Thoracic aorta (tissue), 2 donors: ENCODE measurements around the gene PTGIR. TPM values are rescaled to one million over a fixed set of nuclear protein-coding genes. Genes with fewer than 3 reads are reported as not detected.

Experiments used
- ATAC-seq: fragments of 150-250 bp; one replicate; pipeline ENCODE4 v1.8.0; 2017; ENCODE audit warnings: low read depth; ENCODE audit not compliant: insufficient number of reproducible peaks, low FRiP score
- DNase-seq: peaks from one replicate; pipeline ENCODE4 v3.0.0-alpha.2; 2020; ENCODE audit warnings: low spot score
- H3K27ac ChIP-seq, 2 donors: fragments of 200-600 bp; sonication (generic); 1 replicate in 1 of 2; 2 replicates in 1 of 2; pipeline ENCODE4 v1.5.1; 2016; ENCODE audit warnings: mild to moderate bottlenecking in 2 of 2, moderate library complexity in 2 of 2
- H3K27me3 ChIP-seq: fragments of 200-600 bp; sonication (generic); replicated peaks from 2 replicates; pipeline ENCODE4 v1.6.0; 2016; ENCODE audit warnings: mild to moderate bottlenecking; ENCODE audit not compliant: insufficient read depth
- H3K36me3 ChIP-seq: fragments of 200-600 bp; sonication (generic); one replicate; pipeline ENCODE4 v1.5.1; 2016
- H3K4me1 ChIP-seq, 2 donors: fragments of 200-600 bp; sonication (generic); 1 replicate in 1 of 2; 2 replicates in 1 of 2; pipeline versions ENCODE4 v1.5.1 to v1.6.0; 2016; ENCODE audit warnings: low read depth in 2 of 2, mild to moderate bottlenecking in 1 of 2; ENCODE audit not compliant: control insufficient read depth in 1 of 2
- H3K4me3 ChIP-seq: fragments of 200-600 bp; sonication (generic); 2 replicates; pipeline ENCODE4 v1.5.1; 2016; ENCODE audit warnings: mild to moderate bottlenecking
- H3K9me3 ChIP-seq: fragments of 200-600 bp; sonication (generic); 2 replicates; pipeline ENCODE4 v1.5.1; 2016
- total RNA-seq, 2 donors: library from RNA; depleted of rRNA; stranded (reverse); fragments of >200 nt; gene quantifications; one replicate each; pipeline versions ENCODE4 v1.1.0 to v1.2.3, GENCODE V29; 2016
- TF ChIP-seq, protein P1 (sequence below): fragments of 200-600 bp; sonication (generic); IDR thresholded peaks from one replicate; pipeline ENCODE4 v1.5.1; 2019; ENCODE audit warnings: antibody characterized with exemption

The PTGIR gene
- total RNA-seq, 2 donors from 2014 or later, result 106 to 207 TPM

DNA sequence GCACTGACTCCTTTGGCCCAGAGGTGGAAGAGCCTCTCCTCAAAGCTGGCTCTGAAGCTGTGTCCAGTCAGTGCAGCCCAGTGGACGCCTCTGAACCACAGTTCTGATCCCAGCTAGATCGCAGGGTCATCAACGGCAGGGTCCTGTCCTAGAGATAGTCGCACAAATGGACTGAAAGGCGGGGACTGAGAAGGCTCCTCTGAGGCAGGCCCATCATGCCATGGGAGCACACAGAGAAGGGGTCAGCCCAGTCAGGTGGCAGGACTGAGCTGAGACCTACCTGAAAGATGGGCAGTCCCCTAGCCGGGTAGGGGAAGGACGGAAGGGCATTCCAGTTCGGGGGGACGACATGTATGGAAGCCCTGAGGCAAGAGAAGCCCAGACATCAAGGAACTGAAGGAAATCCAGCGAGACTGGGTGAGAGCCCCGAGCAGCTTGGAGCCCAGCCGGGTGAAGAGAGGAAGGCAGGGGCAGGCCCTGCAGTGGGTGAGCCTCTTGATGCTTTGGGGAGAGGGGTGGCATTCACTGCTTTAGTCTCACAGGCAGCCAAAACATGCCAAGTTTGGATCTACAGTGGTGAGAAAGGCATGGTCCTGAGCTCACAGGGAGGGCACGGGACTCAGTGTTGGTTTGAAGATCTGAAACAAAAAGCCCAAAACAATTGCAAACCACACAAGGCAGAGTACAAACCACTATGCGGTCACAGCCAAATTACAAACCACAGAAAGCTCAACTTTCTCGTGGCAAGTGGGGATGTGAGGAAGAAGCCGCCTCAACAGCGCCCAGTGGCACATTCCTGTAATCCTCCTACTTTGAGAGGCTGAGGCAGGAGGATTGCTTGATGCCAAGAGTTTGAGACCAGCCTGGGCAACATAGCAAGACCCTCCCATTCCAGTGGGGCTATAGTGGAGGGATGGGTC, 13.8 kb downstream of the PTGIR start:
- H3K36me3 ChIP-seq, result peaks cover 35% of the 10 kb centered on the region

DNA sequence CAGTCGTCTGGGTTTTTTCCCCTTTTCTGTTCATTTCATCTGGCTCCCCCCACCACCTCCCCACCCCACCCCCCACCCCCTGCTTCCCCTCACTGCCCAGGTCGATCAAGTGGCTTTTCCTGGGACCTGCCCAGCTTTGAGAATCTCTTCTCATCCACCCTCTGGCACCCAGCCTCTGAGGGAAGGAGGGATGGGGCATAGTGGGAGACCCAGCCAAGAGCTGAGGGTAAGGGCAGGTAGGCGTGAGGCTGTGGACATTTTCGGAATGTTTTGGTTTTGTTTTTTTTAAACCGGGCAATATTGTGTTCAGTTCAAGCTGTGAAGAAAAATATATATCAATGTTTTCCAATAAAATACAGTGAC, 14.5 kb downstream of the PTGIR start:
- peaks cover 6 to 43% of the 10 kb centered on the region in 2 donors for H3K4me1 ChIP-seq
- TF ChIP-seq, protein P1, sequence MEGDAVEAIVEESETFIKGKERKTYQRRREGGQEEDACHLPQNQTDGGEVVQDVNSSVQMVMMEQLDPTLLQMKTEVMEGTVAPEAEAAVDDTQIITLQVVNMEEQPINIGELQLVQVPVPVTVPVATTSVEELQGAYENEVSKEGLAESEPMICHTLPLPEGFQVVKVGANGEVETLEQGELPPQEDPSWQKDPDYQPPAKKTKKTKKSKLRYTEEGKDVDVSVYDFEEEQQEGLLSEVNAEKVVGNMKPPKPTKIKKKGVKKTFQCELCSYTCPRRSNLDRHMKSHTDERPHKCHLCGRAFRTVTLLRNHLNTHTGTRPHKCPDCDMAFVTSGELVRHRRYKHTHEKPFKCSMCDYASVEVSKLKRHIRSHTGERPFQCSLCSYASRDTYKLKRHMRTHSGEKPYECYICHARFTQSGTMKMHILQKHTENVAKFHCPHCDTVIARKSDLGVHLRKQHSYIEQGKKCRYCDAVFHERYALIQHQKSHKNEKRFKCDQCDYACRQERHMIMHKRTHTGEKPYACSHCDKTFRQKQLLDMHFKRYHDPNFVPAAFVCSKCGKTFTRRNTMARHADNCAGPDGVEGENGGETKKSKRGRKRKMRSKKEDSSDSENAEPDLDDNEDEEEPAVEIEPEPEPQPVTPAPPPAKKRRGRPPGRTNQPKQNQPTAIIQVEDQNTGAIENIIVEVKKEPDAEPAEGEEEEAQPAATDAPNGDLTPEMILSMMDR, result no peak
- H3K36me3 ChIP-seq, result peaks cover 35% of the 10 kb centered on the region
- H3K27ac ChIP-seq, result no peak overlapping the region
- DNase-seq (no peak), ATAC-seq (no peak)
- H3K4me3 ChIP-seq, result no peak overlapping the region
- H3K9me3 ChIP-seq, result no peaks in the 10 kb centered on the region
- no peaks in the 10 kb centered on the region for H3K27me3 ChIP-seq

More for the DNA sequence above, 13.8 kb downstream of the PTGIR start:
- DNase-seq, result no peak
- Histone ChIP-seq H3K27me3 (no peaks in the 10 kb centered on the region), H3K4me3 (no peak overlapping the region), H3K4me1 (peaks cover 0 to 36% of the 10 kb centered on the region in 2 donors), H3K27ac (peak overlapping the region; percentile 13 to 30), H3K9me3 (no peaks in the 10 kb centered on the region)
- TF ChIP-seq, protein P1, result no peak
- ATAC-seq, result no peak

DNA sequence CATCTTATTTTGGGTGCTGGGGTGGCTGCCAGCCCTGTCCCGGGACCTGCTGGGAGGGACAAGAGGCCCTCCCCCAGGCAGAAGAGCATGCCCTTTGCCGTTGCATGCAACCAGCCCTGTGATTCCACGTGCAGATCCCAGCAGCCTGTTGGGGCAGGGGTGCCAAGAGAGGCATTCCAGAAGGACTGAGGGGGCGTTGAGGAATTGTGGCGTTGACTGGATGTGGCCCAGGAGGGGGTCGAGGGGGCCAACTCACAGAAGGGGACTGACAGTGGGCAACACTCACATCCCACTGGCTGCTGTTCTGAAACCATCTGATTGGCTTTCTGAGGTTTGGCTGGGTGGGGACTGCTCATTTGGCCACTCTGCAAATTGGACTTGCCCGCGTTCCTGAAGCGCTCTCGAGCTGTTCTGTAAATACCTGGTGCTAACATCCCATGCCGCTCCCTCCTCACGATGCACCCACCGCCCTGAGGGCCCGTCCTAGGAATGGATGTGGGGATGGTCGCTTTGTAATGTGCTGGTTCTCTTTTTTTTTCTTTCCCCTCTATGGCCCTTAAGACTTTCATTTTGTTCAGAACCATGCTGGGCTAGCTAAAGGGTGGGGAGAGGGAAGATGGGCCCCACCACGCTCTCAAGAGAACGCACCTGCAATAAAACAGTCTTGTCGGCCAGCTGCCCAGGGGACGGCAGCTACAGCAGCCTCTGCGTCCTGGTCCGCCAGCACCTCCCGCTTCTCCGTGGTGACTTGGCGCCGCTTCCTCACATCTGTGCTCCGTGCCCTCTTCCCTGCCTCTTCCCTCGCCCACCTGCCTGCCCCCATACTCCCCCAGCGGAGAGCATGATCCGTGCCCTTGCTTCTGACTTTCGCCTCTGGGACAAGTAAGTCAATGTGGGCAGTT, 15.1 kb downstream of the PTGIR start:
- TF ChIP-seq, protein P1, result no peak
- H3K27me3 ChIP-seq, result no peaks in the 10 kb centered on the region
- ATAC-seq (no peak), DNase-seq (no peak)
- no peaks in the 10 kb centered on the region for H3K9me3 ChIP-seq
- H3K4me1 ChIP-seq, result peaks cover 12 to 49% of the 10 kb centered on the region in 2 donors
- peaks cover 35% of the 10 kb centered on the region for H3K36me3 ChIP-seq
- no peak overlapping the region for H3K27ac ChIP-seq
- H3K4me3 ChIP-seq, result no peak overlapping the region

- TF ChIP-seq, protein P1, result no peak
- Histone ChIP-seq H3K4me1 (peaks cover 20 to 51% of the 10 kb centered on the region in 2 donors), H3K36me3 (peaks cover 35% of the 10 kb centered on the region)
Observed at GRCh38 chr19:46608581-46609345, 16.1 kb downstream of the PTGIR start.

More at GRCh38 chr19:46608581-46609345, 16.1 kb downstream of the PTGIR start:
- no peak overlapping the region for H3K4me3 ChIP-seq
- H3K9me3 ChIP-seq, result no peaks in the 10 kb centered on the region
- no peaks in the 10 kb centered on the region for H3K27me3 ChIP-seq
- no peak overlapping the region for H3K27ac ChIP-seq
- ATAC-seq, result no peak
- no peak for DNase-seq
